NAMALWA (cell line): ENCODE measurements around the gene KIRREL3.
A peak's percentile ranks its signal among the peaks of the same experiment; 100 is the strongest.

Source experiments
- DNase-seq: peaks from one replicate; pipeline ENCODE4 v3.0.0-alpha.2; 2015; ENCODE audit warnings: low spot score

KIRREL3 gene

DNA sequence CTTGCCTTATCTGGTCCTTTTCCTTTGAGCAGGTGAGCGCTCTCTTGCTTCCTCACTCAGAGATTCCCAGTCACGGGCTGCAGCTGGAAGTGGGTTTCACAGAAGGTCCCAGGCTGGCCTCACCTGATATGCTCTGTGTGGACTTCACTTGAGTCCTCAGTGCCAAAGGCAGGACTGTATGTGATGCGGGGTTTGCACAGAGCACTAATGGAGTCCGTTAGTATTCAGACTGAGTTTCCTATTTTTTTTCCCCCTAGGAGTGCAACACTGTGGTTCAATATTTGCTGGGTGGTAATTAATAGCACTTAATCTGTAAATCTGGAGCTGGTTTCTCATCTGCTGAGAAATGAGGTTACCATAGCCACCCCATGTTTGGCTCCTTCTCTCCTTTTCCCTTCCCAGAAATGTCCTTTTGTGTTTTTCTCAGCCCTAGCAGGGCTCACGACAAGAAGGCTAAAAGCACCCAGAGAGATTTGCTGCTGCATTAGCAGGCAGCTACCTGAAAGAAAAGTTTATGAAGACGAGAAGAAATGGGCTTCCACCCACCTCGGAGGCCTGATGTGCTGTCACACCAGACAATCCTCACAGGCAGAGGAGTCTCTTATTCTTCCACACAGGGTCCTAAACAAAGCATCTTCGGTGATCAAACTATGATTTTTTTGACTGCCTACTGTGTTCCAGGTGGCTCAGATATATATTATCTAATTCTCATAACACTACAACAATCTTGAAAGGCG lies 262.1 kb downstream of the KIRREL3 start:
- DNase-seq, result no peak

DNA sequence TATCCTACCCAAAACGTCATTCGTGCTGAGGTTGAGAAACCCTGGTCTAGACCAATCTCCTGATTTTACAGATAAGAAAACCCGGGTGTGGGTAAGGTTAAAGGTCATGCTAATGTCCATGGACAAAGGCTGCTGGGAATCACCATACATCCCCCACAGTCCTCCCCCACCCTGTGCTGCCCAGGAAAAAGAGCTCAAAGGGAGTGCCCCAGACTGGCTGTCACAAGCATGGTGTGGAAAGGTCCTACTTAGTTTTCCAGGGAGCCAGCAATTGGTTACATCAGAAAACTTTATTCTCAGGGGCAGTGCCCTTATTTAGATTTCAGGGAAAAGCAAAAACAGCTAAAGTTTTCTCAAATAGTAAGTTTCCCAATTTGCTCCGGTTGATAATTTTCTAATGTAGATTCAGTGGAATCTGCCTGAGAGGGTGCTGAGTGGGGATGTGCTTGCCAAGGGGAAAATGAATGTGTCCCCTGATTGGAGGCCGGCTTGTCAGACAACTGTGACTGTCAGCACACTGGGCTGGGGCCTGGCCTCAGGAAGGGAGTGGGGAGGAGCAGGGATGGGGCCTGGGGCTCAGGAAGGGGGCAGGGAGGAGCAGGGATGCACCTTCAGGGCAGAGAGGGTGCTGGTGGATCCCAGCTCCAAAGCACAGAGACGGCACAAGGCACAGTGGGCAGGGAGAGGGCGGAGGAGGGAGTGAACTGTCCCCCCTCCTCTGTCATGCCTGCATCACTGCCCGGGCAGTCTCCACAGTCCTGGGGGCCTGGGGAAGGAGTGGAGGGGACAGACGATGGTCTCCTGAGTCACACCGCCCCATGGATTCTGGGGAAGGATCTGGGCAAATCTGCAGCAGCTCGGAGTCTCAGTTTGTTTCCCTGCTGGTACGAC lies 263.6 kb downstream of the KIRREL3 start:
- no peak for DNase-seq

DNA sequence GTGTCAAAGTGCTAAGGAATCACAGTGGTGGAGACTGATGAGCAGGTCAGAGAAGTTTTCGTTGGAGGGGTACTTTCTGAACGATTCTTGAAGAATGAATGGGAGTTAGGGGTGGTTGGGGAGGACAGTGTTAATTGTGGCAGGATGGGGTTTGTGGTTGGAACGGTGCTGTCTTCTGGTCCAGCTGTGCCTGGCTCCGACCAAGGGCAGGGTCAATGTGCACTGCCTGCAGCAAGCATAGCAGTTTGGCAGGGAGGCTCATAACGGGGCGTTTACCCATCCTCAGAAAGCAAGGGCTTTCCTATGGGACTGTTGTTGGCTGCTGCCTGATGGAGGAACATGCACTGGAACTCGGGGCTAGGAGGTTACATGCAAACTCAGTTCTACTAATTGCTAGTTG lies 265.8 kb downstream of the KIRREL3 start:
- no peak for DNase-seq

DNA sequence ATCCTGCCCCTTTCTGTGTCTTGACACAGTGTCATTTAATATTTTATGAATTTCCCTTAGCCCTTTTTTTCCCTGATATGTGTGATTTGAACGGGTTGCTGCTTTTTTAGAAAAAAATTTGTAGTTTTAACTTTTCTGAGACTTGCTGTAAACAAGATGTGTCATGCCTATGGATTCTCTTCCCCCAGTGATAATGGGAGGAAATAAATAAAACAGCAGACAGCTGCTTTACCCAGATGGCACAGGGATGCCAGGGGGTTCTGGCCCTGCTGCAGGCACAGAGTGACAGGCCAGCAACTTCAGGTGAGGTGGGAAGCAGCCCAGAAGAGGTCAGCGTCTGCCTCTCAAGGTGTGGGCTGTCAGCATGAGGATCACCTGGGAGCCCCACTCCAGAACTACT lies 266.9 kb downstream of the KIRREL3 start:
- DNase-seq, result no peak

DNA sequence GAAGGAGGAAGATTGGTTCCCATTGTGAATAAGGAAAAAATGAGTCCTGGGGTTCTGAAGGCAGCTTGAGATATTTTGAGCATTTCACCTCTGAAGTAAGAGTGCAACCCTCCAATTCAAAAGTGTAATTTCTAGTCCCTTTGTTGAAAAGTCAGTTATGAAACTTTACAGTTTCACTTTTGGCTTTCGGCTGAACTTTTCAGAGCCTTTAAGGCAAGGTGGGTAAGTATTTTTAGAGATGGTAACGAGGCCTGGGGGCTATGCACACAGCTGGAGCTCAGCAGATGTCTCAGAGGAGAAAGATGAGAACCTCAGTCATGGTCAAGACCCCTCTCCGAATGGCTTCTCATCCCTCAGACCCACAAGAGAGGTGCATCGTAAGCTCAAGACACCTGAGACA lies 267.6 kb downstream of the KIRREL3 start:
- no peak for DNase-seq

DNA sequence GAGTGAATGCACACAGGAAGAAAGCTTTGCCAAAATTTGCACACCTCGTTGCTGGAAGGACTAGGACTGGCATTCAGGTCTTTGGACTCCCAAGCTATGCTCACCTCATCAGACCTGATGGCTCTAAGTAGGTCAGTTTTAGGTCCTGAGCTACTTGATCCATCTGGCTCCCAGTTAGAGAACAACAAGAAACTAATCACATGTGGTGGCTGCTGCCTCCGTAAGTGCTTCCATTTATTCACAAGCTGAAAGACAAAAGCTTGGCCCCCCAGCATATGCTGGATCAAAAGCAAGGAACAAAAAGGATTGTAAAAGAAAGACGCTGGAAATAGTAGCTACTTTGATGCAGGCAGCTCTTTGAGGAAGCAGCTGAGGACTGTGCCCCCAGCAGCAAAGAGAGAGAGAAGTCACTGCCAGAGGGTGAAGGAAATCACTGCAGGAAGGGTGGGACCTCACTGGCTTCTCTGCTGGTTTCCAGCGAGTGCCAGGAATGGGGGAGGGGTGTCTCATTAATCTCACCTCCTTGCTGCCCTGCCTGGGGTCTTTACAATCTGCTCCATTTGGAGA lies 268.9 kb downstream of the KIRREL3 start:
- no peak for DNase-seq

DNA sequence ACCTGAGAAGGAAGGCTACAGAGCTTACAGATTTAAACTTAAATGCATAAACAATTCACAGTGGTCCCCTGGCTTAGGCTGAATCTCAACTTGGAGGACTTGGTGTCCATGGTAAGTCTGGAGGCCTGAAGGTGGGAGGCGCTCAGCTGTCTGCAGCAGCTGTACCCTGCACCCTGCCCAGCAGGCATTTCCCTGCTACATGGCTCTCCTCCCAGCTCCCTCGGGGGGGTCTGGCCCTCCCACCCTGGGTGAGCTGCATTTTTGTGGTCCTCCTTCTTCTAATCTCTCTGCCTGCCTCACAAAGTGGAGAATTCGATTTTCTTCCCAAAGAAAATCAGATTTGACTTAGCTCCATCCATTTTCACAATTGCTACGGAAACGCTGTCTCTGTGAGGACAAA lies 273.2 kb downstream of the KIRREL3 start:
- DNase-seq, result no peak

DNA sequence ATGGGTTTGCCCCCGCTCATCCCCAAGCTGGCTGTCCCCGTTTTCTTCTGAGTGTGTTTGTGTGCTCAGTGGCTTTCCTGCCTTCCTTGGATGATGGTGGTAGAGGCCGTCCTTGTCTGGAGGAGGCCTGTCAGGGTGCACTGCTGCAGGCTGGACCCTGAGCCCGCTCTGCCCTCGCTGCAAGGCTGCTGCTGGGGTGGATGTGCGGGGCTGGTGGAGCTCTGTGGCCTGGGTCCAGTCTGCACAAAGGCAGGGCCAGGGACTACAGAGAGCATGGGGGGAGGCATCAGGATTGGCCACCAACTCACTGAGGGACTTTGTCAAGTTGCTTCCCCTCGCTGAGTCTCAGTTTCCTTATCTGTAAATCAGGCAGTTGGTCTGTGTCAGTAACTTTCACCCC lies 275.0 kb downstream of the KIRREL3 start:
- no peak for DNase-seq

DNA sequence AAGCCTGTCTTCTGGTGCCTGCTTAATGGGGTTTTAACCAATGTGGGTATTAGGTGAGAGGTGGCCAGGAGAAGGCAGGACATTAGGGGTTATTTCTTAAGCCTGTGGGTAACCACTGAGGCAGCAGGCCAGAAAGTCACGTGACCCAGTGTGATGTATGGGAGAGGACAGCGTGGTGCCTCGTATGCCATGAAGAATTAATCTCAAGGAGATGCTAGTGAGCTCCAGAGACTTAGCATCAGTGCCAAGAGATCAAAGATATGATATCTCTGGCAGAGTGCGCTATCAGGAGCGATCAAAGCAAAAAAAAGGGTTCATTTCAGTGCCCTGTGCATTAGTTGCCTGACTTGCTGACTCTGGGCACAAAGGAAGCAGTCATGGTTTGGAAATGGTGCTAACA lies 275.5 kb downstream of the KIRREL3 start:
- DNase-seq, result no peak

DNA sequence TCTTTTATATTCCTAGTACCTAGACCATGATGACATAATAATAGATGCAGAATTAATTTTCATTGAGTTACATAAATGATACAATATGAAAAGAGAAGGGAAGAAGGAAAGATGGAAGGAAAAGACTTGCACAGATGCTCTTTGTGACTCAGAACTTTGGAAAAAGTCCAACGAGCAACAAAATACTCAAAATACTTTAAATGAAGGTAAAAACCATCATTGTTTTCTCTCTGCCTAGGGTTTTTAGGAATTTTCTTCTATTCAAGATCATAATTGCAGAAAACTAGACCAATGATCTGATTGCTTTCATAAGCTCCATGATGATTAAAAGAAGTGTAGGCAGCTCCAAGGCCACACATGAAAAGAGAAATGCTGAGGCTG lies 276.9 kb downstream of the KIRREL3 start:
- DNase-seq, result no peak

DNA sequence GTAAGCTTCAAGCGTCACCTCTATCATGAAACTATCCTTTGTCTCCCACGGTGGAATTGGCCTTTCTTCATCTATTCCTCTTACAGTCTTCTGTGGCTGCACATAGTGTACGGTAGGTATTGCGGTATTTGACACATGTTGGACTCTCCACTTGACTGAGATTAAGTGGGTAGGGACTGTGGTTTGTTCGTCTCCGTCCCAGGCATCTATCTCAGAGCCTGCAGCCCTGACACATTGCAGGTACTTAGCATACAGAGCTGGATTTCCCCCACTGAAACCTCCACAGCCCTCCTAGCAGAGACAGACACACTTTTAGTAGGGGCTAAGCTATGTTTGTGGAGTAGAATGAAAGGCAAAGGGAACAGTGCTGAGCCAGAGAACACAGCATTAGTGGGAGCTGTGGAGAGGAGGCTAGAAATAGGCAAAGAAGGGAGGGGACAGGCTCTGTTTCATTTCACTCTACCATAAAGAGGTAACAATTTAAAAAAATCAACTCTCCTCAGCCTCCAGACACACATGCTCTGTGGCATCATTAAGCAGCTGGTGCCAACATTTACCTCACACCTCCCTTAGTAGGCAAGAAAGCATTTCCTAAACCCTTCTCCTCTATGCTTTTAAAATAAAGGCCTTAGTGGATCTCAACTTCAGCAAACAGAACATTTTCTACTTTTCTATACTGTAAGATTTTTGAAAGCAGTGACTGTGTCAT lies 277.5 kb downstream of the KIRREL3 start:
- DNase-seq, result no peak

DNA sequence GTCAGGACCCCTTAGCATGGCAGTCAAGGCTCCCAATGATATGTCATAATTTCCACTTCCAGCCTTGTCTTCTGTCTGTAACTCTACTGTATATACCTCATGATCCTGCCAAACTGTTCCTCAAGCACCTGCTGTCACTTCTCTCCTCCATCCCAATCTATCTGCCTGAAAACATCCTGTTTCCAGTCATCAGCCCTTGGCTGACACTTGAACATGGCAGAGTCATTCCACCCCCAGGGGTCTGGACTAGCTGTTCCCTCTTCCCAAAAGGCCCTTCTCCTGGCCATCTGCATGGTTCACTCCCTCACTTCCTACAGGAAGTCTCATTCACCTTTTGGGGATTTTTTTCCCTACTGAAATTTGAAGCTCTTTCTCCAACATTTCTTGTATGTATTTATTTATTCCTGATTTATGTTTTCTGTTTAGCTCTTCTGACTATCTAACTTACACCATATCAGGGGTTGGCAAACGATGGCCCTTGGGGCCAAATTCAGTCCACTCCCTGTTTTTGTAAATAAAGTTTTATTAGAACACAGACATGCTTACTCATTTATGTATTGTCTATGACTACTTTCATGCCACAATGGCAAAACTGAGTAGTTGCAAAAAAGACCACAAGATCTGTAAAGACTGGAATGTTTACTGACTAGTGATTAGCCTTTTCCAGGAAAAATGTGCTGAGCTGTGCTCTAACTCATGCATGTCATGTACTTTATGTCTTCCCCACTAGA lies 278.4 kb downstream of the KIRREL3 start:
- DNase-seq, result no peak

DNA sequence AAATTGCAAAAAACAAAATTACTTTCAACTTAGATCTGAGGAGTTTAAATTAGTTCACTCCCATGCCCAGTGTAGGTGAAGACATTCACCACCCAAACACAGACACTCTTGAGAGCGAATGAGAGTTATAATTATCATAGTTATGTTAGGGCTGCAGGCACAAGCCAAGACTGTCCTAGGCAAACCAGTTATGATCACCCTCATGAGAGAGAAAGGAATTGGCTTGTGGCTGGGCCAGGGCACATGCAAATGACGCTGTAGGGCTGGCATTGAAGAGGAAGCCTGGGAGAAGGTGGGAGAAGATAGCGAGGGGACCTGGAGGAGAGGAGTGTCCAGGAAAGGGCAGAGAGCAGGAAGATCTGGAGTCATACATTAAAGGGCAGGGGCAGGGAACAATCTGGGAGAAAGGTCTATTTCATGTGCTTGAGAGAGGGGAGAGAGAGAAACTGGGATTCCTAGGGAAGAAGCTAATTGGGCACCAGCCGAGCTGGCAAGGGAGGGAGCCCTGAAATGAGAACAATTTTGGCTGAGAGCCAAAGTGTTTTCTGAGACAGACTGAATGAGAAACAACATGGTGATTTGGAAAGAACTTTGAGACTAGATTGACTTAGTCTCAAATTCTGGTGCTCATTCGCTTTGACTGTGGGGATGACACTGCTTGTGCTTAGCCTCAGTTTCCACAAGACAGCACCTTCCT lies 279.9 kb downstream of the KIRREL3 start:
- DNase-seq, result no peak

DNA sequence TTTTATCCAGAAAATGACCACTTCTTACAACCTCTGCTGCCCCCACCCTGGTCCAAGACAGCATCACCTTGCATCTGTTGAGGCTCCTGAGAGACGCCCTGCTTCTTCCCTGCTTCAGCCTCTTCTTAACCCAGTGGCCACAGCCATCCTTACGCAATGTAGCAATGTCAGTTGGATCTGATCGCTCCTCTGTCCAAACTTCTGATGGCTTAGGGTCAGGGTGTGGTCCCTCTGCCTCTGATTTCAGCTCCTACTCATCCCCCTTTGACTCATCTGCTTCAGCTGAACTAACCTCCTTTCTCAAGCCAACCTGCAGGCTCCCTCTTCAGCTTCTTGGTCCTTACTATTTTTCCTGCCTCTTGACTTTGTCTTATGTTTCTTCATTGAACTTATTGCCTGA lies 280.8 kb downstream of the KIRREL3 start:
- no peak for DNase-seq

DNA sequence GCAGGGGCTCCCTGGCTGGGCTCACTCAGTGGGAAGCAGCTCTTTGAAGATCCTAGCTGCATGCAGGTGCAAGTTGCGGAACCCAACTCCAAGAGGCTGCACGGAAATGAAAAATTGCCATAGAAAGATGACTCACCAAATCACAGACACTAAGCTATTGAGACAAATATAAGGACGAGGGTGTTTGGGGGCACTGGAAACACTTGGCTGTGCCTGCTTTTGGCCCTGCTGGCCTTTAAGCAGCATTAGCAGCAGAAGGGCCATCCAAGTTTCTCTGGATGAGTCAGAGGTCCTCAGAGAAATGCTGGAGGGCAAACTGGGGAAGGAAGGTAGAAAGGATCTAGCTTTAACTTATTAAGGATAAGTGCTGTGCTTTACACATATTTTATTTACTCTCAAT lies 282.3 kb downstream of the KIRREL3 start:
- no peak for DNase-seq

DNA sequence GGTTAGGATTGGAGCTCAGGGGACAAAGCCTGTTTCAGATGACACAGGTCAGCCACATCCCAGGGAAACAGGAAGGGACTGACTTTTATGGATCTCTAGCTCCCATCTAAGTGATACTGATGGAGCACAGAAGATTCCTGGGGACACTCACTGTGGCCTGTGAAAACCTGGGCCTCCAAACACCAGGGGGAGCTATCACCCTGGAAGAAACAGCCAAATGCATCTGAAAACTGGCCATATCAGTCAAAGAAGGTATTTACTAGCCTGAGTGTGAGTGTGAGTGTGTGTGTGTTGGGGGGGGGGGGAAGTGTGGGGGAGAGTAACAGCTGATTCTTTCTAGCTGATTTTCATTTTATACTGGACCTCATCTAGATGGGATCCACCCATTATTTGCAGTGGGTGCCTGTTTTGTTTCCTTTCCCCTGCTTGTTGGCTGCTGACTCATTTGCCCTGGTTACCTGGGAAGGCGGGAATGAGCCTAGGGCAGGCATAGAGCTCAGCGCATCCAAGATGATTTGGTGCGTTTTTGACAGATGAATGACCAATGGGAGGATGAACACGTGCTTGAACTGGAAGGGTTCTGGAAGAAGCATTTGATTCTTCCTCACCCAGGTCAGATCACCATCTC lies 284.0 kb downstream of the KIRREL3 start:
- DNase-seq, result peak; percentile 65

DNA sequence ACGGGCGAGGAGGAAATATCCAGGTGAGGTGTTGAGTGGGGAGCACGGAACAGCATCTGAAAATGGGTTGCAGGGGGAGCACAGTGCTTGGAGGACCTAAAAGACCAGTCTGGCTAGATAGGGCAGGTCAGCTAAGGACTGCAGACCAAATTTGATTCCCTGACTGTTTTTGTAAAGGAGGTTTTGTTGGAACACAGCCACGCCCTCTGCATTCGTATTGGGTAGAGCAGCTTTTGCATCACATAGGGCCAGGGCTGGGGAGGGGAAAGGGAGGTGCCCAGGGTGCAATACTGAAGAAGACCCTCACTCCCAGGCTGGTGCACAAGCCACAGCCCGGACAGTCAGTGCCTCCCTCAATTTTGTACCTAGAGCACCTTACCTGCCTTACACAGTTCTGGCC lies 286.8 kb downstream of the KIRREL3 start:
- DNase-seq, result no peak

DNA sequence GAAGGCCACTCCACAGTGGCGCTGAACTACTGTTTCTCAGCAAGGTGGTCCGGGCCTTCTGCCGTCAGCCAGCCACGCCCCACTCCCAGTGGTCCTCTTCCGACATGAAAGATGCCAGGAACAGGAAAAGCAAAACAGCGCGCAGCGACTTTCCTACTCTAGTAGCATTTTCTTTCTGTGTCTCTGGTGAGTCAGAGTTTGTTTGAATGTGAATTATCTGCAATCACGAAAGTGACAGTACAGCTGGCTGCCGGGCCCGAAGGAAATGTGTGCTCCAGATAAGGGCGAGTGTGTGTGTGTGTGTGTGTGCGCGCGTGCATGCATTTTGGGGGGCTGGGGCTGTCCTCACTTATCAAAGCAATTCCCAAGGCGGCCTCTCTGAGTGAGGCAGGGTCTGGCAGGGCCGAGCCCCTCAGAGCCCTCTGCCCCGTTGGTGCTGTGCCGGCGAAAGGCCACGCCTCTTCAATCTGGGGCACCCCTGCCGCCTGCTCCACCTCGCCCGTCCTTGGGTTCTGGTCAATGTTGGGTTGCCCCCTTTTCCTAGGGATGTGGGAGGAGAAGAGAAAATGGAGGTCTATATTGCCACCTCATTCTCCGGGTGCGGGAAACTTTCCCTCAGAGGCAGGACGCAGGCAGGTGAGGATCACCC lies 288.5 kb downstream of the KIRREL3 start:
- DNase-seq, result no peak

DNA sequence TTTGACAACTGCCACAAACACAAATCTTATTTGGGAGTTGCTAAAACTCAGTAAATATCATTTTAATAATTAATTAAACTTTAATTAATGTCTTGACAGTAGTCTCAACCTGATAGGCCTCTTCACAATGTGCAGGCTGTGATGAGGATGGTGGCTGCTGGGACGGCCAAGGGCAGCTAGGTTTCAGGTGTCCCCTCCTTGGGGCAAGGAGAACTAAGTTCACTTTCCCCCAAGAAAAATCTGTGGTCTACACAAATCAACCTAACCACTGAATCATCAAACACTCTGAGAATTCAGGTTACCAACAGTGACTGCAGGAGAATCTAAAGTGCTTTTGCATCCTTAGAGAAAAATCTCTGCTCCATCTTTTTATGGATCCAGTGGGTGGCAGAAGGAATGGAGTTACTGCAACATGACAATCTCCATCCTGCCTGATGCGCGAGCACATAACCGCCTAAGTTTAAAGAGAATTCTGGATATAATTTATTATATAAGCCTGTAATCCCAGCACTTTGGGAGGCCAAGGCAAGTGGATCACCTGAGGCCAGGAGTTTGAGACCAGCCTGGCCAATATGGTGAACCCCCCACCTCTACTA lies 289.7 kb downstream of the KIRREL3 start:
- DNase-seq, result no peak

DNA sequence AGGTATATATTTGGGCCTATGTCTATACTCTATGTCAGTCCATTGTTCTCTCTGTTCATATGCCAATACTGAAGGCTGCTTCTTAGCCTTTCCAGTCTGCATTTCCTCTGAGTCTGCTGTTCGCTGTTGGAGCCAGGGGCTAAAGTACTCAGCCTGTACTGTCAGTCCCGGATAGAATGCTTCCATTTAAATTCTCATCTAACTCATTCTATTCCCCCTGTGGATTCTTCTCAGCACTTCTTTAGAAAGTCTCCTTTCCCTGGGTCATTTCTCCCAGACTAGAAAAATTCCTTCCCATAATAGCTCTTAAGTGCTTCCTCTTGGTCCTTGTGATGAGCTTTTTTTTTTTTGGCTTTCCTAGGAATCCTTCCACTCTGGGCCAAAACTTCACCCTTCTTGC lies 293.1 kb downstream of the KIRREL3 start:
- no peak for DNase-seq
